Kidney (tissue), 14 donors: ENCODE results near the gene PRR15L. TPM values are rescaled to one million over a fixed set of nuclear protein-coding genes. Genes with fewer than 3 reads are reported as not detected.

Experiments
- DNase-seq, 5 donors: peaks; one replicate each; pipeline ENCODE4 v3.0.0-alpha.2; 2013 to 2020
- FAIRE-seq: peaks from 2 replicates; lab custom pipeline; 2012; peaks lifted over from hg19 to GRCh38; lab: Jason Lieb, UNC
- H3K27ac ChIP-seq, 2 donors: one replicate each; pipeline ENCODE4 v1.7.0; 2013; ENCODE audit warnings: low read depth in 2 of 2, low read length in 2 of 2, inconsistent platforms in 1 of 2
- H3K27me3 ChIP-seq: one replicate; pipeline ENCODE4 v1.7.1; 2013; ENCODE audit warnings: low read length, inconsistent platforms; ENCODE audit not compliant: control insufficient read depth, insufficient read depth
- H3K36me3 ChIP-seq, 3 donors: one replicate each; pipeline versions ENCODE4 v1.7.0 to v1.7.1; 2013; ENCODE audit warnings: low read length in 3 of 3, control low read depth in 1 of 3, inconsistent platforms in 1 of 3; ENCODE audit not compliant: insufficient read depth in 3 of 3, control insufficient read depth in 2 of 3
- H3K4me1 ChIP-seq, 3 donors: one replicate each; pipeline versions ENCODE4 v1.7.0 to v1.7.1; 2013; ENCODE audit warnings: low read length in 3 of 3, inconsistent platforms in 1 of 3, low read depth in 1 of 3; ENCODE audit not compliant: control insufficient read depth in 2 of 3, insufficient read depth in 2 of 3
- H3K4me3 ChIP-seq, 3 donors: one replicate each; pipeline versions ENCODE4 v1.7.0 to v1.8.1; 2013; ENCODE audit warnings: low read length in 3 of 3, control low read depth in 1 of 3, inconsistent platforms in 1 of 3
- H3K9ac ChIP-seq, 3 donors: one replicate each; pipeline versions ENCODE4 v1.7.0 to v1.7.1; 2013; ENCODE audit warnings: low read length in 3 of 3, control low read depth in 1 of 3, inconsistent platforms in 1 of 3
- H3K9me3 ChIP-seq, 3 donors: one replicate each; pipeline versions ENCODE4 v1.7.0 to v1.7.1; 2013; ENCODE audit warnings: low read length in 3 of 3, control low read depth in 1 of 3, inconsistent platforms in 1 of 3; ENCODE audit not compliant: control insufficient read depth in 2 of 3, insufficient read depth in 1 of 3
- CTCF ChIP-seq: IDR thresholded peaks from 3 replicates; pipeline ENCODE4 v1.5.1; 2012; ENCODE audit warnings: mild to moderate bottlenecking, moderate library complexity, borderline replicate concordance; ENCODE audit not compliant: insufficient read depth; ENCODE audit errors: extremely low read depth
- intact Hi-C: fragments of 100-400 bp; cut with DNase I; formaldehyde crosslinking; loops from one replicate; pipeline ENCODE4 v1.11.1; 2022
- polyA plus RNA-seq: library from polyadenylated mRNA; stranded (reverse); fragments of 350-450 nt; fragmentation: Illumina TruSeq; extraction: RNeasy Lipid Tissue Mini Kit (QIAGEN cat#74804); gene quantifications from one replicate; pipeline ENCODE4 v1.2.3, GENCODE V29; 2014; ENCODE audit warnings: low read depth, low replicate concordance; ENCODE audit not compliant: insufficient read depth
- total RNA-seq: library from RNA; stranded (reverse); fragmentation: NEBNext Ultra II Directional; extraction: Animal tissue kit (Norgen Biotek cat#: 25700); gene quantifications from one replicate; pipeline ENCODE4 v1.2.1, GENCODE V29; 2021
- donor health status: control.
- donor health status: control.
- donor health status: control.
- donor health status: control.
- donor health status: control.
- donor health status: DM: yes; HTN: yes; CAD: no.
- donor health status: Normal renal cell carcinoma (clear cell type).

PRR15L gene
- total and polyA plus RNA-seq, 2 donors from 2014 or later = 64.5 to 105 TPM

GRCh38 chr17:47998044-47998443, 40.4 kb upstream of the PRR15L start:
- peaks cover 3 to 11% (median 7%) of the 10 kb centered on the region in 3 donors for H3K4me1 ChIP-seq
- H3K27me3 ChIP-seq = no peaks in the 10 kb centered on the region
- no peak for DNase-seq
- no peaks in the 10 kb centered on the region for H3K9me3 ChIP-seq
- FAIRE-seq = no peak
- no peak overlapping the region for H3K27ac ChIP-seq
- intact Hi-C loops = no loop called here
- no peak overlapping the region for H3K4me3 ChIP-seq
- TF ChIP-seq CTCF = no peak
- no peak overlapping the region for H3K9ac ChIP-seq
- H3K36me3 ChIP-seq = no peaks in the 10 kb centered on the region

GRCh38 chr17:47997586-47997985, 39.9 kb upstream of the PRR15L start:
- no peak overlapping the region for H3K27ac ChIP-seq
- H3K9me3 ChIP-seq = no peaks in the 10 kb centered on the region
- H3K4me3 ChIP-seq = no peak overlapping the region
- no peaks in the 10 kb centered on the region for H3K27me3 ChIP-seq
- DNase-seq = no peak
- no peak overlapping the region for H3K9ac ChIP-seq
- peaks cover 0 to 7% (median 4%) of the 10 kb centered on the region in 3 donors for H3K4me1 ChIP-seq
- TF ChIP-seq CTCF = no peak
- intact Hi-C loops = no loop called here
- H3K36me3 ChIP-seq = no peaks in the 10 kb centered on the region
- no peak for FAIRE-seq

GRCh38 chr17:47996201-47996600, 38.5 kb upstream of the PRR15L start:
- peaks cover 0 to 2% (median 0%) of the 10 kb centered on the region in 3 donors for H3K4me1 ChIP-seq
- no peaks in the 10 kb centered on the region for H3K36me3 ChIP-seq
- intact Hi-C loops = no loop called here
- H3K9me3 ChIP-seq = no peaks in the 10 kb centered on the region
- no peak overlapping the region for H3K9ac ChIP-seq
- no peak overlapping the region for H3K27ac ChIP-seq
- H3K4me3 ChIP-seq = no peak overlapping the region
- FAIRE-seq (no peak), DNase-seq (peak in 4 of 5 donors; percentile 51 to 82 (median 63))
- no peaks in the 10 kb centered on the region for H3K27me3 ChIP-seq
- no peak for TF ChIP-seq CTCF
